IMR-90 (cell line): Measurements from ENCODE around the gene INSYN2A.

ENCODE experiments used
- BHLHE40 ChIP-seq: fragments of 150-350 bp; IDR thresholded peaks from 2 replicates; pipeline ENCODE4 v1.6.1; 2016; ENCODE audit warnings: mild to moderate bottlenecking, low read depth, low read length
- CEBPB ChIP-seq: IDR thresholded peaks from 2 replicates; pipeline ENCODE4 v1.6.1; 2012; ENCODE audit warnings: low read depth, low read length, improper control_type of control experiment
- FOS ChIP-seq: fragments of 150-350 bp; IDR thresholded peaks from 2 replicates; pipeline ENCODE4 v1.6.1; 2016; ENCODE audit warnings: low read depth, low read length
- MAFK ChIP-seq: IDR thresholded peaks from 2 replicates; pipeline ENCODE4 v1.6.1; 2012; ENCODE audit warnings: low read depth, low read length, improper control_type of control experiment
- MAZ ChIP-seq: IDR thresholded peaks from 2 replicates; pipeline ENCODE4 v1.6.1; 2012; ENCODE audit warnings: low read depth, mild to moderate bottlenecking, low read length, improper control_type of control experiment, moderate library complexity, borderline replicate concordance
- POLR2A ChIP-seq: IDR thresholded peaks from 2 replicates; pipeline ENCODE4 v1.6.1; 2012; ENCODE audit warnings: mild to moderate bottlenecking, low read depth, low read length
- RAD21 ChIP-seq: IDR thresholded peaks from 2 replicates; pipeline ENCODE4 v1.6.1; 2012; ENCODE audit warnings: low read length, improper control_type of control experiment
- RCOR1 ChIP-seq: IDR thresholded peaks from 2 replicates; pipeline ENCODE4 v1.6.1; 2012; ENCODE audit warnings: mild to moderate bottlenecking, low read length, improper control_type of control experiment; ENCODE audit not compliant: insufficient replicate concordance
- RFX5 ChIP-seq: IDR thresholded peaks from 2 replicates; pipeline ENCODE4 v1.8.0; 2012; ENCODE audit warnings: low read depth, mild to moderate bottlenecking, low read length, moderate library complexity
- SMC3 ChIP-seq: fragments of 150-350 bp; IDR thresholded peaks from 2 replicates; pipeline ENCODE4 v1.6.1; 2016; ENCODE audit warnings: low read depth, mild to moderate bottlenecking, antibody characterized with exemption, low read length, moderate library complexity
- TF ChIP-seq, protein P1 (sequence below): conservative IDR thresholded peaks from 2 replicates; pipeline ENCODE4 v1.5.1; 2012; ENCODE audit warnings: mild to moderate bottlenecking, low read depth, low read length, improper control_type of control experiment
- TF ChIP-seq, protein P2 (sequence below): fragments of 150-350 bp; IDR thresholded peaks from 2 replicates; pipeline ENCODE4 v1.6.1; 2017; ENCODE audit warnings: mild to moderate bottlenecking, antibody characterized with exemption, low read length, low read depth
- TF ChIP-seq, protein P3 (sequence below): fragments of 150-350 bp; IDR thresholded peaks from 2 replicates; pipeline ENCODE4 v1.6.1; 2016; ENCODE audit warnings: low read depth, mild to moderate bottlenecking, low read length, moderate library complexity, borderline replicate concordance

DNA sequence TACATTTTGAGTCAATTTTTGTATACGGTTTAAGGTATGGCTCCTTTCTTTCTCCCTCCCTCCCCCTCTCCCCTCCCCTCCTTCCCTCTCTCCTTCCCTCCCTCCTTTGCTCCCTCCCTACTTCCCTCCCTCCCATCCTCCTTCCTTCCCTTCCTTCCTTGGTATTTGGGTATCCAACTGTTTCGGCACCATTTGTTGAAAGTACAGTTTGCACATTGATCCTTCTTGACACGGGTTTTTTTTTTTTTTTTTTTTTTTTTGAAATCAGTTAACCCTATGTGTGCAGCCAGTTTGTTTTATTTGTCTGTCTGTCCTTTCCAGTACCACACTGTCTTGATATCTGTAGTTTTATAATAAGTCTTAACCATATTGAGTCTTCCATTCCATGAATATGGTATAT, 39.9 kb upstream of the INSYN2A start:
- TF ChIP-seq, protein P1, sequence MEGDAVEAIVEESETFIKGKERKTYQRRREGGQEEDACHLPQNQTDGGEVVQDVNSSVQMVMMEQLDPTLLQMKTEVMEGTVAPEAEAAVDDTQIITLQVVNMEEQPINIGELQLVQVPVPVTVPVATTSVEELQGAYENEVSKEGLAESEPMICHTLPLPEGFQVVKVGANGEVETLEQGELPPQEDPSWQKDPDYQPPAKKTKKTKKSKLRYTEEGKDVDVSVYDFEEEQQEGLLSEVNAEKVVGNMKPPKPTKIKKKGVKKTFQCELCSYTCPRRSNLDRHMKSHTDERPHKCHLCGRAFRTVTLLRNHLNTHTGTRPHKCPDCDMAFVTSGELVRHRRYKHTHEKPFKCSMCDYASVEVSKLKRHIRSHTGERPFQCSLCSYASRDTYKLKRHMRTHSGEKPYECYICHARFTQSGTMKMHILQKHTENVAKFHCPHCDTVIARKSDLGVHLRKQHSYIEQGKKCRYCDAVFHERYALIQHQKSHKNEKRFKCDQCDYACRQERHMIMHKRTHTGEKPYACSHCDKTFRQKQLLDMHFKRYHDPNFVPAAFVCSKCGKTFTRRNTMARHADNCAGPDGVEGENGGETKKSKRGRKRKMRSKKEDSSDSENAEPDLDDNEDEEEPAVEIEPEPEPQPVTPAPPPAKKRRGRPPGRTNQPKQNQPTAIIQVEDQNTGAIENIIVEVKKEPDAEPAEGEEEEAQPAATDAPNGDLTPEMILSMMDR, result no peak
- no peak for TF ChIP-seq MAZ
- TF ChIP-seq POLR2A, result no peak
- TF ChIP-seq SMC3, result no peak
- no peak for TF ChIP-seq BHLHE40
- TF ChIP-seq, protein P2, sequence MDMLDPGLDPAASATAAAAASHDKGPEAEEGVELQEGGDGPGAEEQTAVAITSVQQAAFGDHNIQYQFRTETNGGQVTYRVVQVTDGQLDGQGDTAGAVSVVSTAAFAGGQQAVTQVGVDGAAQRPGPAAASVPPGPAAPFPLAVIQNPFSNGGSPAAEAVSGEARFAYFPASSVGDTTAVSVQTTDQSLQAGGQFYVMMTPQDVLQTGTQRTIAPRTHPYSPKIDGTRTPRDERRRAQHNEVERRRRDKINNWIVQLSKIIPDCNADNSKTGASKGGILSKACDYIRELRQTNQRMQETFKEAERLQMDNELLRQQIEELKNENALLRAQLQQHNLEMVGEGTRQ, result no peak
- no peak for TF ChIP-seq RAD21
- TF ChIP-seq FOS, result no peak
- TF ChIP-seq CEBPB, result no peak
- TF ChIP-seq, protein P3, sequence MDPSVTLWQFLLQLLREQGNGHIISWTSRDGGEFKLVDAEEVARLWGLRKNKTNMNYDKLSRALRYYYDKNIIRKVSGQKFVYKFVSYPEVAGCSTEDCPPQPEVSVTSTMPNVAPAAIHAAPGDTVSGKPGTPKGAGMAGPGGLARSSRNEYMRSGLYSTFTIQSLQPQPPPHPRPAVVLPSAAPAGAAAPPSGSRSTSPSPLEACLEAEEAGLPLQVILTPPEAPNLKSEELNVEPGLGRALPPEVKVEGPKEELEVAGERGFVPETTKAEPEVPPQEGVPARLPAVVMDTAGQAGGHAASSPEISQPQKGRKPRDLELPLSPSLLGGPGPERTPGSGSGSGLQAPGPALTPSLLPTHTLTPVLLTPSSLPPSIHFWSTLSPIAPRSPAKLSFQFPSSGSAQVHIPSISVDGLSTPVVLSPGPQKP, result no peak
- TF ChIP-seq RFX5, result no peak
- TF ChIP-seq RCOR1, result no peak
- TF ChIP-seq MAFK, result no peak
